ENCODE data around the gene CCL25. TPM values are rescaled to one million over a fixed set of nuclear protein-coding genes. Genes with fewer than 3 reads are reported as not detected.

Gene CCL25
- total RNA-seq, 1 donor from 2014 or later: not detected

DNA sequence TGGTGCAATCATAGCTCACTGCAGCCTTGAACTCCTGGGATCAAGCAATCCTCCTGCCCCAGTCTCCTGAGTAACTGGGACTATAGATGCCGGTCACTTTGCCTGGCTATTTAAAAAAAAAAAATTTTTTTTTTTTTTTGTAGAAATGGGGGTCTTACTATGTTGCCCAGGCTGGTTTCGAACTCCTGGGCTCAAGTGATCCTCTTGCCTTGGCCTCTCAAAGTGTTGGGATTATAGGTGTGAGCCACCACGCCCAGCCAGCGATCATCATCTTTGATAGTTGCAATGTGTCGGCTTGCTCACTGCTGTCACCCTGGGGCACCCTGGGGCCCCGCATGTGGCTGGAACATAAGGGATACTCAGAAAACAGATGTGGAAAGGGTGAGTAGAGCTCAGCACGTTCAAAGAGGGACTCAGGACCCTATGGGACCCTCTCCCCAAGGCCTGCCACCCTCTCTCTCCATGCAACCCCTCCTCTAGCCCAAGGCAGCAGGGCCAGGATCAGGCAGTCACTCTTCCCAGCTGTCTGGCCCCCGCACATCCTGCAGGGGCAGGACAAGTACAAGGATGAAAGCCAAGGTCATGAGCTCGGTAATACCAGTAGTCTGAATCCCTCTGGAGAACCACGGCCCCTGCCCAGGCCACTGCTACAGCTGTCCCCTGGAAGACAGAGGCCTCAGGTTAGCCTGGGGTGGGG lies 6.5 kb upstream of the CCL25 start:
- DNase-seq (ENCODE audit: low read depth in 2 of 2): no peak

DNA sequence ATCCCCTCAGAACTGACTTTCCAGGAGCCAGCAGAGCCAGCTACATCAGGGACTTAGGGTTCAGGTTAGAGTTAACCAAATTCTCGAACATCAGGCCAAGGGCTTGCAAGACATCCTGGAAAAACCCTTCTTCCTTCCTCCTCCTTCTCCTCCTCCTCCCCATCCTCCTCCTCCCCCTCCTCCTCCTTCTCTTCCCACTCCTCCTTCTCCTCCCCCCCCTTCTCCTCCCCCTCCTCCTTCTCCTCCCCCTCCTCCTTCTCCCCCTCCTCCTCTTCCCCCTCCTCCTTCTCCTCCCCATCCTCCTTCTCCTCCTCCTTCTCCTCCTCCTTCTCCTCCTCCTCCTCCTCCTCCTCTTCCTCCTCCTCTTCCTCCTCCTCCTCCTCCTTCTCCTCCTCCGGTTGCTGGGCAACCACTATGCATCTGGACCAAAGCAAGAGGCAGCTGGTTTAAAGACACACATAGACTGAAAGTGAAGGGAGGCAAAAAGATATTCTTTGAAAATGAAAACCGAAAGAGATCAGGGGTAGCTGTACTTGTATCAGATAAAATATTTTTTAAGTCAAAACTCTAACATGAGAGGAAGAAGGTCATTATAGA lies 5.9 kb upstream of the CCL25 start:
- no peak for DNase-seq (ENCODE audit: low read depth in 2 of 2)

DNA sequence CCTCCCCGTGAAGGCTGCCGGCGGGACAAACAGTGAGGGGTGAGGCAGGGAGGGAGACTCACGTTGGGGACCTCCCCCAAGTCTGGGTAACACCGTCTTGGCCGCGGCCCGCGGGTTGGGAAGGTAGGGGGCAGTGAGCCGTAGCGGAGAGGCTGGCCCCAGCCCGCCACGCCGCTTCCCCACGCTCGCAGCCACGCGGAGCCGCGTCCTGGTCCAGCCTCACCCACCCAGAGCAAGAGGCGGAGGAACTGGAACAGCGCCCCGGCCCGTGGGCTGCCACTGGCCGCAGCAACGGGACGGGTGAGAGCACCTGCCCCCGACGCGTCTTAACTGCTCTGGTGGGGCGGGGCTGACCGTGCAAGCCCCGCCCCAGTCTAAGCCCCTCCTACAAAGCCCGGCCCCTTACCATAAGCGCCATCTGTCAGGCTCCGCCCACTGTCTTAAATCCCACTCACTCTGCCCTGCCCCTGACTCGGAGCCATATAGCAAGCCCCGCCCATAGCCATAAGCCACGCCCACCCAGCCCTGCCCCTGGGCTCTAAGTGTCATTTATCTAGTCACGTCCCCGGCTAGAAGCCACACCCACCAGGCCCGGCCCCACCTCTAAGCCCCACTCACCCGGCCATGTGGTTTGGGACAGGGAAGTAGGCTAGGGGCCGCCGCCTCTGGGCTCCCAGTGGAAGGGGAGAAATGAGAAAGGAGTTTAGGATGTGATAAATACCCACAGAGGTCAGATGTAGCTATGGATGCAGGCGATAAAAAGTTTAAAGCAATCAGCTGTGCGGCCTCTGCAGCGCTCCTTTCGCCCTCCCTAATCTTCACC lies 2.1 kb upstream of the CCL25 start:
- DNase-seq (ENCODE audit: low read depth in 2 of 2): peak; percentile 58 to 82

DNA sequence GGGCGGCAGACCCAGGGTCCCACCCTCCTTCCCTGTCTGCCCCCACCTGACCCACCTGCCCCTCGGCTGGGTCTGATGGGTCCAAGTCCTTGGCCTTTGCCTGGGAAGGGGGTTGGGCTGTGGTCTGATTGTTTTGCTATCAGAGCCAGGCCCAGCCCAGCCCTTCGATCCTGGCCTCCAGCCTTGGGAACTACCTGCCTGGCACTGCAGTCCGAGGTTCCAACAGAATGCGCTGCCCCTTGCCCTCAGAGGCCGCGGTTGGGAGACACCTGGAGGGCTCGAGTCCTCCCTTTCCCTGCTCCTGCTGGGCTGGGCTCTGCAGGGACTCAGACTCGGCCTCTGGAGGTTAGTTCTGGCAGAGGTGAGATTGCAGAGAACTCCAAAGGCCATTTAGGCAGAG lies 1.6 kb downstream of the CCL25 start:
- DNase-seq (ENCODE audit: low read depth in 2 of 2): no peak

DNA sequence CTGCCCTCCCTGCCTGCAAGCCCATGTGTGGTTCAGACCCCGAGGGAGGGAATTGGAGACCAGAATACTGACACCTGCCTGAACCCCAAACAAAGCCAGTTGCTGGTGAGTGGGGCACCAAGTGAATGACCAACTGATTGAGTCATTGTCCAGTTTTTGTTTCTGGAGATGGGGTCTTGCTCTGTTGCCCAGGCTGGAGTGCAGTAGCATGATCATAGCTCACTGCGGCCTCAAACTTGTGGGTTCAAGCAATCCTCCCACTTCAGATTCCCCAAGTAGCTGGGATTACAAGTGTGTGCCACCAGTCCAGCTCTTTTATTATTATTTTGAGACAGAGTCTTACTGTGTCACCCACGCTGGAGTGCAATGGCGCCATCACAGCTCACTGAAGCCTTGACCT lies 4.0 kb downstream of the CCL25 start:
- no peak for DNase-seq (ENCODE audit: low read depth in 2 of 2)

DNA sequence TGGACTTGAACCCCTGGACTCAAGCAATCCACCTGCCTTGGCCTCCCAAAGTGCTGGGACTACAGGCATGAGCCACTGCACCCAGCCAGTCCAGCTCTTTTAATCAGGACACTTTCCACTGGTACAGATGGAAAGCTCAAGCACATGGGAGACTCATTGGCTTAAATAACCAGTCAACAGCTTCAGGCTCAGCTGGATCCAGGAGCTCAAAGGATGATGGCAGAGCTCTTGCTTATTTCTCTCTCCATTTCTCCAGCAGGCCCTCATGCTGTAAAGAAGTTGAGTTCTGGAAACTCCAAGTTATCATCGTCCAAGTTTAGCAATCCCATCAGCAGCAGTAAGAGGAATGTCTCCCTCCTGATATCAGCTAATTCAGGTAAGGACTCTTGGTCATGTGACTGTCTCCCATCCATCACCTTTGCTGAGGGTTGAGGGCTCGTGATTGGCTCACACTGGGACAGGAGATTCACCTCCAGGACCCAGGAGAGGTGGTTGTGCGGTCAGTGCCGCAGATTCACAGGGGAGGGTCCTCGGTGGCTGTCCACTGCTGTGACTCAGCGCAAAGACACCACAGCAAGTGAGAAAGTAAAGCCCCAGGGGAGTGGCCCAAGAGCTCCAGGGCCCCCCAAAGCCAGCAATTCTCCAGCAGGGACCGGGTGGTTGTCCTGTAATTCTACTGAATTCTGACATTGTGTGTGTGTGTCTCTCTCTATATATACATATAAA lies 5.1 kb downstream of the CCL25 start:
- DNase-seq (ENCODE audit: low read depth in 2 of 2): no peak

DNA sequence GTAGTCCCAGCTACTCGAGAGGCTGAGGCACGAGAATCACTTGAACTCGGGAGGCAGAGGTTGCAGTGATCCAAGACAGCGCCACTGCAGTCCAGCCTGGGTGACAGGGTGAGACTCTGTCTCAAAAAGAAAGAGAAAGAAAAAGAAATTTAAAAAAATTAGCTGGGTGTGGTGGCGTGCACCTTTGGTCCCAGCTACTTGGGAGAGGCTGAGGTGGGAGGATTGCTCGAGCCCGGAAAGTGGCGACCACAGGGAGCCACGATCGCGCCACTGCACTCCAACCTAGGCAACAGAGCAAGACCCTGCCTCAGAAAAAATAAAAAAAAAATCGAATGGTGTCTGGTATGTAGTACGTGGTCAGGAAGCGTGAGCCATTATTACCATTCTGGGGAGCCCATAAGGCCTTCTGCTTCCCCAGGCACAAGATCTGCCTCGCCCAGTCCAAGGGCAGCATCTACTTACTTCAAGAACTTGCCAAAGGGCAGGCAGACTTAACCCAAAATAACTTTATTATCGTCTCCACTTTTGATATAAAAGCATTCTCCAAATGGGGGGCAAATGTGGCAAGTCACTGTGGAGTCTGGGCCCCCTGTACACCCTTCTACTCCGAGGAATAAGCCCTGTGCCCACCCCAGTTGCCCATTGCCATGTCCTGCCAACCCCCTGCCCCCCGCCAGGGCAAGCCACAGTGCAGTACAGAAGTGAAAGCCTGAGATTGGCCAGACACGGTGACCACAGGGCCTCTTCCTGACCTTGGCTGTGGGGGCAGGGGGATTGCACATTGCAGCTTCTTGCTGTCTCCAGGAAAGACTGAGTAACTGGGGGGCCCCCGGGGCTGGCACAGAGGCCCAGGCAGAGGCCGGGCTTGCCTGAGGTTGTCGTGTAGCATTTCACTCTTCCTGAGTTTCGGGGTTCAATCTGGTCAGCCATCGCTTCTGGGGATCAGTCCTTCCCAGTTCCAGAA lies 12.6 kb downstream of the CCL25 start:
- DNase-seq (ENCODE audit: low read depth in 2 of 2): no peak

DNA sequence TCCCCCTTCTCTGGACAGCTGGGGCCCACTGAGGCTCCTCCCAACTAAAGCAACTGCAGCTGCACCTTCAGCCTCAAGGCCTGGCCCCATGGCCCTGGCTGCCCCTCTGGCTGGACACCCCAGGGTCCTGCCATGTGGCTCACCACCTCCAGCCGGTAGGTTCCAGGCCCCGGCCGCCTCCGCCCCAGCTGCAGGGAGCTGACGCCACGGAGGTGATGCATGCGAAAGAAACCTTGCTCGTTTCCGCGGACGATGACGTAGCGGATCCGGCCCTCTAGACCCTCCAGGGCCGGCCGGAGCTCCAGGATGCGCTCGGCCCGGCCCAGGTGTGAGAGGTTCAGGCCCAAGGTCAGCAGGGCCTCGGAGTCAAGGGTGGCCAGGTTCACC lies 13.3 kb downstream of the CCL25 start:
- DNase-seq (ENCODE audit: low read depth in 2 of 2): no peak

DNA sequence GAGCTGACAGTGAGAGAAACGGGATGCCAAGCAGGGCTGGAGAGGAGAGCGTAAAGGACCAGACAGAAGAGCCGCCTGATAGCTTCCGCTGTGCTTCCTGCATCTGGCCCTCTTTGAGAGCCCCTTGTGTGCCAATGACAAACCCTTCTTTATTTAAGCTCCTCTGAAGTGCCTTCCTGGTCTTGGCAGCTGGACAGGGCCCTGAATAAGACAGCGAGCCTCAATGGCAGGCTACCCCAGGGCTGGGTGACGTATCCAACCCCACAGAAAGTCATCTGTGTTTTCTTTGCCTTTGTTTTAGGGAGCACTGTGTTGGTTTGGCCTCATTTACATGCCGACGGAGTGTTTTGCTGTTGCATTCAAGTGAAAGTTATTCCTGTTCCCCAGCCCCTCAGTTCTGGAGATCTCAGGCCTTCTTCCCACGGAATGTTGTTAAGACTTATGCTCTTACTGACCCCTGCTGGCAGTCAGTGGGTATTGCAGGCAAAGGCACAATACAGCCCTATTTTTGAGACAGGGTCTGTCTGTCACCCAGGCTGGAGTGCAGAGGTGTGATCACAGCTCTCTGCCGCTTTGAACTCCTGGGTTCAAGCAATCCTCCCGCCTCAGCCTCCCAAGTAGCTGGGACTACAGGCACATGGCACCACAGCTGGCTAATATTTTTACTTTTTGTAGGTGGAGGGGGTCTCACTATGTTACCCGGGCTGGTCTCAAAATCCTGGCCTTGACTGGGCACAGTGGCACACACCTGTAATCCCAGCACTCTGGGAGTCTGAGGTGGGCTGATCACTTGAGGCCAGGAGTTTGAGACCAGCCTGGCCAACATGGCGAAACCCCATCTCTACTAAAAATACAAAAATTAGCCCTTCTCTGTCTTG lies 16.8 kb downstream of the CCL25 start:
- no peak for DNase-seq (ENCODE audit: low read depth in 2 of 2)

DNA sequence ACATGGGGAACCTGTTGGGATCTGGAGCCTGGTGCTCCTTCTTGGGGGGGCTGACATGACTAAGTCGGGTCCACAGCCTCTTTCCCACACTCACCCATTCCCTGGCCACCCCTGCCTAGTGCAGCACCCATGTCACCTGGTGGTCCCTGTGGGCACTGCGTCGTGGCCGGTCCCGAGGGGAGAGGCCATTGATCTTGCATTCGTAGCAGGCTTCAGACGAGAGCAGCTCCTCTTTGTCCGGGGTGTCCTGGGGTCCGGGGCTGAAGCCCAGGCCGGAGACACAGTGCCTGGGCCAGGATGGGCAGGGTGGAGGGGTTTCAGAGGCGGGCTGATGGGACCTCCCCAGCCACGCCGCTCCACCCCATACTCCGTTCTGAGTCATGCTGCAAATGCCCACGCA lies 19.4 kb downstream of the CCL25 start:
- no peak for DNase-seq (ENCODE audit: low read depth in 2 of 2)

DNA sequence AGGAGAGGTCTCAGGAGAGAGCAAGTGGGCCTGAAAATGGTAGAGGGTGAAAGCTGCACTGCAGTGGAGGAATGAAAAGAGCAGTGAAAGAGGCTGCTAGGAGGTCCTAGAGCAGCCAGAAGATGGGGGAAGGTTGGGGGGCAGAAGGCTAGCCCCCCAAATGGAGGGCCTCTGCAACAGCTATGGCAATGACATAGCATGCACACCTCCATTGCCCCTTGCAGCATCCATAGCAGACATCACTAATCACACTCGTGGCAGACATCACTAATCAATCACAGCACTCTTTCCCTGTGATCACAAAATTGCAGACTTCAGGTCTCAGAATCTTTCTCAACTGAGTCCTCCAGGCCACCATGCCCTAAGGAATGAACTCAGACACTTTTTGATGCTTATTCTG lies 21.9 kb downstream of the CCL25 start:
- no peak for DNase-seq (ENCODE audit: low read depth in 2 of 2)

DNA sequence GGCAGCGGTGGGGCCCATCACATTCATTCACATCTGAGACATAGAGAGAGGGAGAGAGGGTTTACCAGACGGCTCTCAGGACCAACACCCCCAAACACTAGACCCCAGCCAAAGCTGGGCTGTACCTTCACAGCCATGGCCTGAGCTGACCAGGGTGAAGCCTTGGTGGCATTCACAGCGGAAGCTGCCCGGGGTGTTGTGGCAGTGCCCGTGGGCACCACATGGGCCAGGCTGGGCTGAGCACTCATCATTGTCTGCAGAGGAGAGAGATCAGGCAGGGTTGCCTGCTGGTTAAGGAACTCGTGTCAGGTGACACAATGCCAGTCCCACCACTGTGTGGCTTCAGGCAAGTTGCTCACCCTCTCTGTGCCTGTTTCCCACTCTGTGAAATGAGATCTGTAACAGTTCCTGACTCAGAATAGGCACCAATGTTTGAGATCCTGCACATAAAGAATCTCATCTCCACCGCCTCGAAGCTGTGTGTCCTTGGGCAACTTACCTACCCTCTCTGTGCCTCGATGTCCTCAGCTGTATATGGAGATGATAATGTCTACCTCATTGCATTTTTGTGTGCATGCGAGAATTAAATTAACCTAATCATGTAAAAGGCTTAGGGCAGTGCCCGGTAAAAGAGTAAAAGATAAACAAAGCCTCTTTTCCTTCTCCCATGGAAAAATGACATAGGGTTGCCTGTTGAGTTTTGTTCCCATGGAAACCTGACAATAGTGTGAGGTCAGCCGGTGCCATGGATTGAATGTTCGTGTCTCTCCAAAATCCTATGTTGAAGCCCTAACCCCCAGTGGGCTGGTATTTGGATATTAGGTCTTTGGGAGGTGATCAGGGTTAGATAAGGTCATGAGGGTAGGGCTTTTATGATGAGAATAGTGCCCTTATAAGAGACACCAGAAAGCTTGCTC lies 22.9 kb downstream of the CCL25 start:
- DNase-seq (ENCODE audit: low read depth in 2 of 2): peak in 1 of 2 donors; percentile 79

DNA sequence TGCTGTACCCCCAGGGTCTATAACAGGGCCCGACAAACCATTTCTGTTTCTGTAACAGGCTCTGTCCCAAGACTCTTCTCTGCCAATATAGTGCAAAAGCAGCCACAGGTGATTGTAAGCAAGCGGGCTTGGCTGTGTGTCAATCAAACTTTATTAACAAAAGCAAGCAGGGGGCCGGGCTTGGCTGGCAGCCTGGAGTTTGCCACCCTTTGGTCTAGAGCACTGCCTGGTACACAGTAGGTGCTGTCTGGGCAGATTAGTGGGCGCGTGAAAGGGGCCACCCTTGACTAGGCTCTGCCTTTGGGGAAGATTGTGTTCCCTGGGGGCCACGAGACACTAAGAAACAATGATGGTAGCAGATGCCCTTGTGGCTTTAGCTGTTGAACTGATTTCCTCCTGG lies 27.4 kb downstream of the CCL25 start:
- DNase-seq (ENCODE audit: low read depth in 2 of 2): no peak

DNA sequence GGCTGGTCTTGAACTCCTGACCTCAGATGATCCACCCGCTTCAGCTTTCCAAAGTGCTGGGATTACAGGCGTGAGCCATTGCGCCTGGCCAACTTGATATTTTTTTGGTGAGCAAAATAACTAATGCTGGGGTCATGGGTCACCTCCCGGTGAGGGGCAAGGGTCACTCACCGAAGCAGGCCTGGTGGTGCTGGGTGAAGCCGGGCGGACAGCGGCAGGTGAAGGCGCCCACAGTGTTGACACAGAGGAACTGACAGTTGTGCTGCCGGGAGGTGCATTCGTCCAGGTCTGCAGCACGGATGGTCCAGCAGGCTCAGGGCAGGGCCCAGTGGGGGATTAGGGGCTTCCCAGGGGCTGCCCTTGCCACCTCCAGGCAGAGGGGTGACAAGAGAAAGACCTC lies 28.3 kb downstream of the CCL25 start:
- DNase-seq (ENCODE audit: low read depth in 2 of 2): no peak

DNA sequence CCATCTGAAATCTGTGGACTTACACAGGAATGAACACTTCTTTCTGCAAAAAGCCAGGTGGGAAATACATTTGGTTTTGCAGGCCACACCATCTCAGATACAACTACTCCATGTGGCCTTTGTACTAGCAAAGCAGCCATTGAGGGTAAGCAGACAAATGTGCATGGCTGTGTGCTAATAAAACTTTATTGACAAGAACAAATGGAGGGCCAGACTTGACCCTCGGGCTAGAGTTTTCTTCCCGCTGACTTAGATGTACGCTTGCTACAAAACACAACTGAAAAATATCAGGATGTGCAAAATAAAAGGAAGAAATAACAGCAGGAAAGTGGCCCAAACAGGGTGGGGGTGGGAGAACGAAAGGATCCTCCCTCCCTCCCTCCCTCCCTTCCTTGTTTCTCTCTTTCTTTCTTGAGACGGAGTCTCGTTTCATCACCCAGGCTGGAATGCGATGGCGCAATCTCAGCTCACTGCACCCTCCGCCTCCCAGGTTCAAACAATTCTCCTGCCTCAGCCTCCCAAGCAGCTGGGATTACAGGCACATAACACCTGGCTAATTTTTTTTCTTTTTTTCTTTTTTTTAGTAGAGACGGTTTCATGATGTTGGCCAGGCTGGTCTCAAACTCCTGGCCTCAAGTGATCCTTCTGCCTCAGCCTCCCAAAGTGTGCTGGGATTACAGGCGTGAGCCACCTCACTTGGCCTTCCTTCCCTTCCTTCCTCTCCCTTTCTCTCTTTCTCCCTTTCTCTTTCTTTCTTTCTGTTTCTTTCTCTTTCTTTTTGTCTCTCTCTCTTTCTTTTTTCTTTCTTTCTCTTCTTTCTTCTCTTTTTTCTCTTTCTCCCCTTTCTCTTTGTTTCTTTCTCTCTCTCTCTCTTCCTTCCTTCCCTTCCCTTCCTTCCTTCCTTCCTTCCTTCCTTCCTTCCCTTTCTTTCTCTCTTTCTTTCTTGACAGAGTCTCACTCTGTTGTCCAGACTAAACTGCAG lies 29.3 kb downstream of the CCL25 start:
- DNase-seq (ENCODE audit: low read depth in 2 of 2): no peak

DNA sequence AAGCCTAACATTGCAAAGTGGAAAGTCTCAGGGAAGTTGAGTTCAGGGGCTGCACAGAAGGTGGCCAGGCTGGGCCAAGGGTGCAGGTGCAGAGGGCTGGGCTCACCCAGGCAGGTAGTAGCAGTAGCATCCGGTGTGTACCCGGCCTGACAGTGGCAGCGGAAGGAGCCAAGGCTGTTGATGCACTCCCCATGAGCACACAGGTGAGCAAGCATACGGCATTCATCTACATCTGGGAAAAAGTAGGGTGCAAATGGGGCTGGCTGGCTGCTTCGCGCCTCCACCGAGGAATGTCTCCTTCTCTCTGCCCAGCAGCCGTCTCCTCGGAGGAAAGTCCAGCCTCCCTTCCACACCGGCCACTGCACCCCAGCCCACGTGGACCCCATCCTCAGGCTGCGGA lies 30.6 kb downstream of the CCL25 start:
- no peak for DNase-seq (ENCODE audit: low read depth in 2 of 2)

DNA sequence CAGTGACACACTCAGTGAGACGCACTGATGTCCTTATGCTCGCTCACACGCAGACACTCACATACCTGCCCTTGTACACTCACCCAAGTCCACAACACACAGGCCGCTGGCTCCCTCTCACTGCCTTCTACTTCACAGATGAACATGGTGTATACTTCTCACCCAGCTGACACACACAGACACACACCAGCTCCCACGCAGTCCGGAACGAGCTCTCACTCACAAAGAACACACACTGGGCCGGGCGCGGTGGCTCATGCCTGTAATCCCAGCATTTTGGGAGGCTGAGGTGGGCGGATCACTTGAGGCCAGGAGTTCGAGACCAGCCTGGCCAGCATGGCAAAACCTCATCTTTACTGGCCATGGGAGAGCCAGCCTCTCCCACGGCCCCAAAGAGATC lies 31.6 kb downstream of the CCL25 start:
- no peak for DNase-seq (ENCODE audit: low read depth in 2 of 2)

All from lung microvascular endothelial cell (primary cell).